CD4-positive, alpha-beta T cell treated with Interleukin-15 for 4 hours (primary cell): Measurements from ENCODE around the gene PI4KA.
"Not testable (repeated sequence)": the region's sequence is repeated elsewhere in the genome, so short reads cannot be mapped to it uniquely, and the experiment has no call there.

Experiments used
- DNase-seq: peaks from one replicate; pipeline ENCODE4 v3.0.0-alpha.2; 2020; ENCODE audit warnings: low spot score

Gene PI4KA

DNA sequence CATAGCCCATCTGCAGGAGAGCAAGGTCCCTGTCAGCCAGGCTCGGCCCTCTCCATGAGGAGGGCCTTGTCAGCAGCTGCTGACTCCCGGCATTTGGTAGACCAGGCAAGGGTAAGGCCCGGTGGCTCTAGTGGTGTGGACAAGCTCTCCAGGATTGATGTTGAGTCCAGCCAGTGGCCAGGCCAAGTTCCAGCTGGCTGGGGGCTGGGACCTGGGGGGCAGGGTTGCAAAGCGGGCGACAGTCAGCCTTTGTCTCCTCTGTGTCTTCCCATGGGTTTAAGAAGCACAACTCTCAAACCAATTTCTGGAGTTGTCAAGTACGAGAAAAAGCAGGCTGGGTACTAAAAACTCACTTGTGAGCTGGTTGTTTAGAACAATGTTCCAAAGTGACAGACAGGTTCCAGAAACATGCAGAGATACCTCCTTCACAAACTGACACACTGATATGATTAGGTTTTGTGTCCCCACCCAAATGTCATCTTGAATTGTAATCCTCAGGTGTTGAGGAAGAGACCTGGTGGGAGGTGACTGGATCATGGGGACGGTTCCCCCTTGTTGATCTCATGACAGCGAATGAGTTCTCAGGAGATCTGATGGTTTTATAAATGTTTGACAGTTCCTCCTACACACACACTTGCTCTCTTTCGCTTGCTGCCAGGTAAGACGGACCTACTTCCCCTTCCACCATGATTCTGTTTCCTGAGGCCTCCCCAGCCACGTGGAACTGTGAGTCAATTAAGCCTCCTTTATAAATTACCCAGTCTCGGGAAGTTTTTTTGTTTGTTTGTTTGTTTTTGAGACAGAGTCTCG lies 137.0 kb downstream of the PI4KA start:
- no peak for DNase-seq

DNA sequence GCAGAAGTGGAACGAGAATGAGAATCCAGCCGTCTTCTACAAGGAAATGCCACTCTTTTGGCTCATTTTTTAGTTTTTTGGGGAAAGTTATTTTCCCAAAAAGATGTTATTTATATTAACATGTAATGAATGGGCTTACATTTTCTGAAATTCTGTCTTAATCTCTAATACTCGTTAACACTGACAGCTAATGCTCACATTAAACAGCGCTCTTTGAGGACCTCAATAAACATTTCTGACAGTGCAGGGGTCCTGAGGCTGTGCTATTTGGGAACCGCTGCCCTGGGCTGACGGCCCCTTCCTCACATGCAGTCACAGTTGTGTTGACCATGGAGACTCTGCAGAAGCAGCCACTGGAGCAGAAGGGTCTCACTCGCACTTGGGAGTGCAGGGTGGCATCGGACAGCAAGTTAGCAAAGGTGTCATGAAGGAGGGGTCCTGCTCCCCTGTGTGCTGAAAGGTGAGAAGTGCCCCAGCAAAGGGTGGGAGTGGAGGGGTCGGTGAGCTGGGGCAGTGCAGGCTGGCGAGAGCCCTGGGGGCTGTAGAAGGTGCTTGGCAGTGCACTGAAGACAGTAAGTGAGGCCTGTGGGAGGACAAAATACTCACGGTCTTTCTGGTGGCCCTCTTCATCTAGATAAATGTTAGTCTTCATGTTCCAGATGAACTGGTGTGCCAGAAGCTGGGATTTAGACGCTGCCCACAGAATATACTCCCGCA lies 137.8 kb downstream of the PI4KA start:
- DNase-seq, result no peak

DNA sequence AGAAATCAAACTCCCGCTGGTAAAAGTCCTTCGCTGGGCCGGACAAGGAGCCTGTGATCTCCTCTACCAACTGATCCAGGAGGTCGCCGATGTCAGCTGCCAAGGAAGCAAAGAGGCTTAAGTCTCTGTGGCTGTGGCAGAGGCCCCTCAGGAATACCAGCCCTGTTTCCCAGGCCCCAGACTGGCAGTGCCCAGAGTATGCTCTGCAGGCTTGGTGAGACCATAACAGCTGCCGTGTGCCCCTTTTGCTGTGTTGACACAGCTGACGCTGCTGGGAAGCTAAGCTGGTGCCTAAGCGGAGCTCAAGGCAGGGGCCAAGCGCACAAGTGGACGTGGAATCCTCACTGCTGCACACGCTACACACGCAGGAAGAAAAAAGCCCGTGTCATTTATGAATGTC lies 139.9 kb downstream of the PI4KA start:
- DNase-seq, result not testable (repeated sequence)

DNA sequence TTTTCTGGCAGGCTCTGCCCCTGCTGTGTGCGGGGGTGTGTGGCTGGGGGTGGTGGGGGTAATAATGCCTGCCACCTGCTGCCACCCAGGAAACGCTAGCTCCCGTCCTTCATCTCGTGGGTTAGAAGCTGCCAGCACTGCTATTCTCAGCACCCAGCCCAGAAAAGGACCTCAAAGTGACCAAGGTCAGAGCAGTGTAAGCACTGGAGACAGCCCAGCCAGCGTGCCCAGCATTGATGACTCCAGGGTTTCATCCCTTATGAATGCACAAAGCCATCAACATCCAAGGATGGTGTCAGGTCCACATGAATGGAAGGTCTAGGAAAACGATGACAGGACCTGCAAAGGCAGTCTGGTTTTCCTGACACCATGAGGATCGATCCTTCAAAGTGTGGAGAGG lies 140.6 kb downstream of the PI4KA start:
- DNase-seq, result not testable (repeated sequence)

DNA sequence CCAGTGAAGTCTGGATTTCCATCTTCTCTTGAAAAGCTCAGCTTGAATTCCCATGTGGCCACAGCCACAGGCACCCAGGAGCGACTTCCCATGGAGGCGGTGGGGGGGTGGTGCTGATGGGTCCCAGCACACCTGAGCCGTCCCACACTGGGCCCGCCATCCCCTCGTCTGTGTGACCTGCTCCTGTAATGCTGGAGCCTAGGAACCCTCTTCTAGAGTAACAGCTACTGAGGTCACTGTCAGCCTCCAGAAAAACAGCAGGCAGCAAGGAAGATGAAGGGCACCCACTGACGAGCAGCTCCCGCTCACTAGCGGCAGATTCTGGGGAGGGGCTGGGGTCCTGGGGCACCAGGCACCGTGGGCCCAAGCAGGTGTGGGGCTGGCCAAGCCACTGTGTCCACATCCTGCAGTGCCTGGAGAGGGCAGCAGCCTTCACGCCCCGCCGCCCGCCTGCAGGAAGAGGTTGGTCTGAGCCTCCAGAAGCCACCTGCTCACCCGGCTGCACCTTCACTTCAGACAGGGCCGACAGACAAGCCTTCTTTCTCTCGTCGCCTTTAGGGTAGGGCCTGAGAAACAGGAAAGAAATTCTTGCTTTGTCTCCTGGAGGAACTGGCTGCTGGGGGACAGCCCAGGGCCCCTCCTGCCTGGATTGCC lies 141.3 kb downstream of the PI4KA start:
- not testable (repeated sequence) for DNase-seq

DNA sequence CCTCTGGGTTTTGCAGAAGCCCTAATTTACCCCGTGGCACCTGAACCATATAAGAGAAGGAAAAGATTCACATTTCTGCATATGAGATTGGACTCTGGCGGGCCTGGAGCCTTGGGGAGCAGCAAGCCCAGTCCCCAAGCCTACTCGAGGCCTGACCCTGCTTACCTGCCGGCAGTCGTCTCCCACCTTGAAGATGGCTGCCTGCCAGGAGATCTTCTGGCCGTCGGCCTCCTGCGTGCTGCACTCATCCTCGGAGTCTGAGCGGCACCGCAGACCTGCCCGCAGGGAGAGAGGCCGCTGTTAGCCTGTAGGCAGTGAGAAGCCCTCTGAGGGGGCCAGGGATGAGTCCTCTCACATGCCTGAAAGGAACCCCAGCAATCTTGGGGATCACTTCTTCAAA lies 145.5 kb downstream of the PI4KA start:
- not testable (repeated sequence) for DNase-seq

- not testable (repeated sequence) for DNase-seq
Observed at GRCh38 chr22:20709966-20710365, 148.6 kb downstream of the PI4KA start.

GRCh38 chr22:20707549-20708118 lies 151.0 kb downstream of the PI4KA start:
- DNase-seq, result not testable (repeated sequence)

- not testable (repeated sequence) for DNase-seq
Observed at GRCh38 chr22:20703816-20704609, 154.6 kb downstream of the PI4KA start.

- not testable (repeated sequence) for DNase-seq
Observed at GRCh38 chr22:20703414-20703806, 155.2 kb downstream of the PI4KA start.

DNA sequence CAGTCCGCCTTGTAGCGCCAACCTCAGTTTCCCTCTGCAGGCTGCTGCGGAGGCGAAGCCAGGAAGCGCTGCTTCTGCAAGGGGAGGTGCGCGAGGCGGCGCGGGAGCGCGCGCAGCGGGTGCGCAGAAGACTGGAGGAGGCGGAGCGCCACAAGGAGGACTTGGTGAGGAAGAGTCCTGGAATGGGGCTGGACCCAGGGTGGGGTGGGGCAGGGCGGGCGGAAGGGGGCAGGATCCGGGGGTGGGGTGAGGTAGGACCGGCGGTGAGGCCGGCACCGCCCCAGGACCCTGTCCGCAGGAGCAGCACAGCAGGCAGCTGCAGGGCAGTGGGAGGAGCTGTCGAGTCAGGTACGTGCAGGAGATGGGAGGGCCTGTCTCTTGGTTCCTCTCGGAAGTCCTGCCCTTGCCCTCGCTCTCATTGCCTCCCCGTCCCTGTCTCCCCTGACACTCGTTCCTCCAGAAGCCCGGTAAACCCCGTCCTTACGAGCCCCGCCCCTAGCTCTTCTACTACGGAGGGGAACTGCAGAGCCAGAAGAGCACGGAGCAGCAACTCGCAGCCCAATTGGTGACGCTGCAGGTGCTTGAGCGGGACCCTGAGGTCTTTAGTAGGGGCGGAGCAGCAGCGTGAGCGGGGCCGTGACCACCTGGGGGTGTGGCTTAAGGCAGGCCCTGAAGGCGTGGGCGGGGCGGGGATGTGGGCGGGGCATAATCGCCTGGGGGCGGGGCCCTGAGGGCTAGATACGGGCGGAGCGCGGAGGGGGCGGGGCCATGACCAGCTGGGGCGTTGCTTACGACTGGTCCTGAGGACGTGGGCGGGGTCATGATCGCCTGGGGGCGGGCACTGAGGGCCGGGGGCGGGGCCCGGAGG lies 155.8 kb downstream of the PI4KA start:
- DNase-seq, result peak; percentile 94

GRCh38 chr22:20702175-20702545 lies 156.5 kb downstream of the PI4KA start:
- not testable (repeated sequence) for DNase-seq

GRCh38 chr22:20701680-20702136 lies 156.9 kb downstream of the PI4KA start:
- not testable (repeated sequence) for DNase-seq

DNA sequence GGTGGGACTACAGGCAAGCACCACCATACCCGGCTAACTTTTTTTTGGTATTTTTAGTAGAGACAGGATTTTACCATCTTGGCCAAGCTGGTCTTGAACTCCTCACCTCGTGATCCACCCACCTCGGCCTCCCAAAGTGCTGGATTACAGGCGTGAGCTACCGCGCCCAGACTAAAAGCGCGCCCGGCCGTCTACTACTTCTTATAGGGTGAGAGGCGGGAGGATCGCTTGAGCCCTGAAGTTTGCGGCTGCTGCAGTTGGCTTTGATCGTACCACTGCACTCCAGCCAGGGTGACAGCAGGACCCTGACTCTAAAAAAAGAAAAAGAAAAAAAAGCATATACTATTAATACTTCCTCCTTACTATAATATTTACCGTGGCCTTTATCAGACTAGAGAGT lies 158.3 kb downstream of the PI4KA start:
- DNase-seq, result not testable (repeated sequence)

- DNase-seq, result not testable (repeated sequence)
Observed at GRCh38 chr22:20699856-20700255, 158.8 kb downstream of the PI4KA start.

GRCh38 chr22:20697481-20698113 lies 161.0 kb downstream of the PI4KA start:
- peak; percentile 90 for DNase-seq

- DNase-seq, result not testable (repeated sequence)
Observed at GRCh38 chr22:20696056-20696455, 162.6 kb downstream of the PI4KA start.

GRCh38 chr22:20695205-20695604 lies 163.4 kb downstream of the PI4KA start:
- not testable (repeated sequence) for DNase-seq

DNA sequence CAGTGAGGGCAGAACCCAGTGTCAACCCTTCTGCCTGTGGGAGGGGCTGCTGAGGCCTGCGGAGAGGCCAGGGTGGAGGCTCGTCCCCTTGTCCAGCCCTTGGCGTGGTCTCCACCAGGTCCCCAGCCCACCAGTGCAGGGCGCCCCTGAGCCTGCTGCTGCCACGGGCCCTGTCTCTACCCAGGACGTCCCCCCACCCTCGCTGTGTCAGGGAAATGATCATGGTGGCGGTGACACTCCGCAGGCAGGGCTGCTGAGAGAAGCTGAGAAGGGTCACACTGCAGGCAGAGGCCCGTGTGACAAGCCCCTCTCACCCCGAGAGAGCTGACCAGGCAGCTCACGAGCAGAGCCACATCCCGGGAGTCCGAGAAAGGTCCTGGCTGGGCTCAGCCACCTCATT lies 164.4 kb downstream of the PI4KA start:
- DNase-seq, result not testable (repeated sequence)

- not testable (repeated sequence) for DNase-seq
Observed at GRCh38 chr22:20692926-20693325, 165.7 kb downstream of the PI4KA start.
